Upper lobe of left lung (tissue), 4 donors: ENCODE results near the gene LOC101059915.

Experiments used
- EP300 ChIP-seq, 4 donors: sonication (generic); formaldehyde crosslinking; IDR thresholded peaks; one replicate each; pipeline ENCODE4 v1.5.1; 2017; ENCODE audit warnings: antibody characterized with exemption in 4 of 4, control low read depth in 2 of 4
- POLR2A ChIP-seq, 4 donors: fragments of 450-650 bp; IDR thresholded peaks; one replicate each; pipeline ENCODE4 v1.5.1; 2016 to 2017; ENCODE audit warnings: antibody characterized with exemption in 4 of 4, mild to moderate bottlenecking in 2 of 4
- POLR2AphosphoS5 ChIP-seq, 2 donors: sonication (generic); formaldehyde crosslinking; IDR thresholded peaks; one replicate each; pipeline ENCODE4 v1.5.1; 2017; ENCODE audit warnings: antibody characterized with exemption in 2 of 2
- TF ChIP-seq, protein P1 (sequence below), 6 experiments: fragments of 450-650 bp in 4 of 6; fragments of 200-600 bp in 2 of 6; sonication (generic) in 2 of 6; IDR thresholded peaks; one replicate each; pipeline ENCODE4 v1.5.1; 2016 to 2019; ENCODE audit warnings: antibody characterized with exemption in 6 of 6

DNA sequence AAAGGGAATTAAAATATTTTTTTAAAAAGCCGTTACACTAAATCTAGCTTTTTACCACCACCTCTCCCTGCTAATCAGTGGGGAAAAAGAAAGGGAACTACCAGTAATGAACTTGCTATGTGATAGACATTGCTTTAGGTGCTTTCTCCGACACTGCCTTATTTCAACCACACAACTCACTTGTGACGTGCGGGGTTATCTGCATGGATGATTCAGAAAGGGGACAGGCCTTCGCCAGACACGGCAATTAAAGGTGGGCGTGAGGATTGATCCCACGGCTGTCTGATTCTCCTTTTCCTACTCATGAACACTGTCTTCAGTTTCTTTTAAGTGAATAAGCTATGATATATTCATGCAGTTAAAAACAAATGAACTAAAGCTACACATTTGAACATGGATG is 48.2 kb upstream of the LOC101059915 start:
- TF ChIP-seq, protein P1, sequence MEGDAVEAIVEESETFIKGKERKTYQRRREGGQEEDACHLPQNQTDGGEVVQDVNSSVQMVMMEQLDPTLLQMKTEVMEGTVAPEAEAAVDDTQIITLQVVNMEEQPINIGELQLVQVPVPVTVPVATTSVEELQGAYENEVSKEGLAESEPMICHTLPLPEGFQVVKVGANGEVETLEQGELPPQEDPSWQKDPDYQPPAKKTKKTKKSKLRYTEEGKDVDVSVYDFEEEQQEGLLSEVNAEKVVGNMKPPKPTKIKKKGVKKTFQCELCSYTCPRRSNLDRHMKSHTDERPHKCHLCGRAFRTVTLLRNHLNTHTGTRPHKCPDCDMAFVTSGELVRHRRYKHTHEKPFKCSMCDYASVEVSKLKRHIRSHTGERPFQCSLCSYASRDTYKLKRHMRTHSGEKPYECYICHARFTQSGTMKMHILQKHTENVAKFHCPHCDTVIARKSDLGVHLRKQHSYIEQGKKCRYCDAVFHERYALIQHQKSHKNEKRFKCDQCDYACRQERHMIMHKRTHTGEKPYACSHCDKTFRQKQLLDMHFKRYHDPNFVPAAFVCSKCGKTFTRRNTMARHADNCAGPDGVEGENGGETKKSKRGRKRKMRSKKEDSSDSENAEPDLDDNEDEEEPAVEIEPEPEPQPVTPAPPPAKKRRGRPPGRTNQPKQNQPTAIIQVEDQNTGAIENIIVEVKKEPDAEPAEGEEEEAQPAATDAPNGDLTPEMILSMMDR (IDR thresholded peaks at IDR 0.05) = no peak
- TF ChIP-seq POLR2A (IDR thresholded peaks at IDR 0.05) (no peak), POLR2AphosphoS5 (IDR thresholded peaks at IDR 0.05) (no peak), EP300 (IDR thresholded peaks at IDR 0.05) (no peak)
